ENCODE measurements around the gene WNT5B.

Gene WNT5B

GRCh38 chr12:1650978-1651361 is 21.9 kb downstream of the WNT5B start:
- H3F3A ChIP-seq (ENCODE audit: insufficient read depth, low read length) = no peaks in the 10 kb centered on the region
- H3K79me2 ChIP-seq (ENCODE audit: insufficient read depth, low read length) = no peaks in the 10 kb centered on the region

GRCh38 chr12:1651946-1652345 is 22.9 kb downstream of the WNT5B start:
- H3K27ac ChIP-seq (ENCODE audit: low read depth, low read length, poor library complexity, severe bottlenecking) = no peak overlapping the region
- H3K79me2 ChIP-seq (ENCODE audit: insufficient read depth, low read length) = no peaks in the 10 kb centered on the region
- no peaks in the 10 kb centered on the region for H3K36me3 ChIP-seq (ENCODE audit: insufficient read depth, low read length)
- no peak overlapping the region for H3K9ac ChIP-seq (ENCODE audit: low read length)
- H3K4me1 ChIP-seq (ENCODE audit: insufficient read depth, low read length, severe bottlenecking) = peaks cover 7% of the 10 kb centered on the region
- no peak overlapping the region for H3K4me2 ChIP-seq (ENCODE audit: low read length)
- no peaks in the 10 kb centered on the region for H3K9me2 ChIP-seq (ENCODE audit: low read depth, low read length)
- H2AFZ ChIP-seq (ENCODE audit: low read length) = no peak overlapping the region
- no peaks in the 10 kb centered on the region for H3F3A ChIP-seq (ENCODE audit: insufficient read depth, low read length)
- no peak overlapping the region for H3K4me3 ChIP-seq (ENCODE audit: low read depth, low read length, poor library complexity, severe bottlenecking)
- no peaks in the 10 kb centered on the region for H4K20me1 ChIP-seq (ENCODE audit: insufficient read depth, low read length)
- H3K9me3 ChIP-seq (ENCODE audit: low read length) = no peaks in the 10 kb centered on the region
- peaks cover 13% of the 10 kb centered on the region for H3K27me3 ChIP-seq (ENCODE audit: insufficient read depth, low read length)
- TF ChIP-seq EZH2 (IDR thresholded peaks at IDR 0.05; ENCODE audit: borderline replicate concordance, low read length) (no peak), CTCF (IDR thresholded peaks at IDR 0.05; ENCODE audit: low read length) (no peak)

More at GRCh38 chr12:1650978-1651361, 21.9 kb downstream of the WNT5B start:
- no peak overlapping the region for H3K27ac ChIP-seq (ENCODE audit: low read depth, low read length, poor library complexity, severe bottlenecking)
- no peaks in the 10 kb centered on the region for H4K20me1 ChIP-seq (ENCODE audit: insufficient read depth, low read length)
- no peaks in the 10 kb centered on the region for H3K36me3 ChIP-seq (ENCODE audit: insufficient read depth, low read length)
- no peak overlapping the region for H2AFZ ChIP-seq (ENCODE audit: low read length)
- H3K9me2 ChIP-seq (ENCODE audit: low read depth, low read length) = no peaks in the 10 kb centered on the region
- no peak overlapping the region for H3K9ac ChIP-seq (ENCODE audit: low read length)
- H3K4me3 ChIP-seq (ENCODE audit: low read depth, low read length, poor library complexity, severe bottlenecking) = no peak overlapping the region
- peaks cover 13% of the 10 kb centered on the region for H3K4me1 ChIP-seq (ENCODE audit: insufficient read depth, low read length, severe bottlenecking)
- H3K9me3 ChIP-seq (ENCODE audit: low read length) = no peaks in the 10 kb centered on the region
- H3K27me3 ChIP-seq (ENCODE audit: insufficient read depth, low read length) = peaks cover 13% of the 10 kb centered on the region
- no peak overlapping the region for H3K4me2 ChIP-seq (ENCODE audit: low read length)
- no peak for TF ChIP-seq CTCF (IDR thresholded peaks at IDR 0.05; ENCODE audit: low read length)
- no peak for TF ChIP-seq EZH2 (IDR thresholded peaks at IDR 0.05; ENCODE audit: borderline replicate concordance, low read length)

GRCh38 chr12:1655225-1655788 is 26.3 kb downstream of the WNT5B start:
- Histone ChIP-seq H3K4me2 (ENCODE audit: low read length) (no peak overlapping the region), H2AFZ (ENCODE audit: low read length) (no peak overlapping the region), H3K27ac (ENCODE audit: low read depth, low read length, poor library complexity, severe bottlenecking) (no peak overlapping the region), H3K9ac (ENCODE audit: low read length) (no peak overlapping the region), H3K4me3 (ENCODE audit: low read depth, low read length, poor library complexity, severe bottlenecking) (no peak overlapping the region), H3K4me1 (ENCODE audit: insufficient read depth, low read length, severe bottlenecking) (no peaks in the 10 kb centered on the region), H3K36me3 (ENCODE audit: insufficient read depth, low read length) (no peaks in the 10 kb centered on the region), H3K27me3 (ENCODE audit: insufficient read depth, low read length) (peaks cover 5% of the 10 kb centered on the region), H4K20me1 (ENCODE audit: insufficient read depth, low read length) (no peaks in the 10 kb centered on the region), H3F3A (ENCODE audit: insufficient read depth, low read length) (no peaks in the 10 kb centered on the region), H3K79me2 (ENCODE audit: insufficient read depth, low read length) (no peaks in the 10 kb centered on the region), H3K9me3 (ENCODE audit: low read length) (no peaks in the 10 kb centered on the region), H3K9me2 (ENCODE audit: low read depth, low read length) (no peaks in the 10 kb centered on the region)
- TF ChIP-seq EZH2 (IDR thresholded peaks at IDR 0.05; ENCODE audit: borderline replicate concordance, low read length) (no peak), CTCF (IDR thresholded peaks at IDR 0.05; ENCODE audit: low read length) (no peak)
